DMS 273 (cell line): Measurements from ENCODE around the gene GGA3.
A peak's percentile ranks its signal among the peaks of the same experiment; 100 is the strongest.
"Not testable (repeated sequence)": the region's sequence is repeated elsewhere in the genome, so short reads cannot be mapped to it uniquely, and the experiment has no call there.

Source experiments
- DNase-seq: peaks from one replicate; lab custom pipeline; 2025; ENCODE audit not compliant: unreplicated experiment; lab: John Stamatoyannopoulos, UW

The GGA3 gene

DNA sequence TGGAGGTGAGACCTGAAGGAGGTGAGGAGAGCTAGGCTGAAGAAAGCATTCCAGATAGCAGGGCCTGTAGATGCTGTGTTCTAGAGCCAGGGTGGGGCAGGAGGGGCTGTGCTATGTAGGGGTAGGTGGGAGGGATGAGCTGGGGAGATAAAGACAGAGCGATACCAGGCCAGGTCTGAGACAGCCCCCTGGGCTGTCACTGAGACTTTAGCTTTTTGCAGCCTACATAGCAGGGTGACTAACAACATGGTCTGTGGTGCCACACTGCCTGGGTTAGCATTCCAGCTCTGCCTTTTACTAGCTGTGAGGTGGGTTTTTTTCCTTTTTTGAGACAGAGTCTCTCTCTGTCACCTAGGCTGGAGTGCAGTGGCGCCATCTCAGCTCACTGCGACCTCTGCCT, 41.6 kb downstream of the GGA3 start:
- no peak for DNase-seq

DNA sequence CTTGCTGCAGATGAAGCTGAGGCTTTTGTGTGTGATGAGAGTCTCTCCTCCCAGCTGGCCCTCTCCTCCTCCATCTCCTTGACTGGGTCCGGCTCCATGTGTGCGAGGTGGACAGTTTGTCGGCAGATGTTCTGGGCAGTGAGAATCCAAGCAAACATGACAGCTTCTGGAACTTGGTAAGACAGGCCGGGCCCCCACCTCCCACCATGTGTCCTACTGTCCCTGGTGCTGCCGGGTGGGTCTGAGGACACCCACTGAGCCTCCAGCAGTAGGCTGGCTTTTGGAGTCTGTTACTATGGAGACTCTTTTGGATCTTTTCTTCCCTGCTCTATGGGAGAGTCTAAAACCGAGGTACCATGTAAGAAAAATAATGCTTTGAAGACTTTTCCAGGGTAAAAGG, 43.3 kb downstream of the GGA3 start:
- DNase-seq: no peak

DNA sequence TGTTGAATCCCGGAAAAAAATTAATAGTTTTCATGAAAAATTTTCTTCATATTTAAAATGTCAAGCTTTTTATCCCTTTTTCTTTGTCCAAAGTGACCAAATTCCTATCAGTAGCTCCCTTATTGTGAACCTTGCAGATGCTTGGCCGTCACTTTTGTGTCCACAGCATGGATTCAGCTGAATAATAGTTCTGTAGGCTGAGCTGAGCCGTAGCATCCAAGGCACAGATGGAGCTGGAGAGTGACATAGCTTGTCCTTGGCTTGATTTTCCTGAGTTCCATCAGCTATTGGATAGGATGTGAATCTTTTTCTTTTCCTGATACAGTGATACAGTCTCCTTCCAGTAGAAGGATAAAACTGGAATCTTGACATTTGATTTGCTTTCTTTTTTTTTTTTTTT, 52.3 kb downstream of the GGA3 start:
- DNase-seq: no peak

DNA sequence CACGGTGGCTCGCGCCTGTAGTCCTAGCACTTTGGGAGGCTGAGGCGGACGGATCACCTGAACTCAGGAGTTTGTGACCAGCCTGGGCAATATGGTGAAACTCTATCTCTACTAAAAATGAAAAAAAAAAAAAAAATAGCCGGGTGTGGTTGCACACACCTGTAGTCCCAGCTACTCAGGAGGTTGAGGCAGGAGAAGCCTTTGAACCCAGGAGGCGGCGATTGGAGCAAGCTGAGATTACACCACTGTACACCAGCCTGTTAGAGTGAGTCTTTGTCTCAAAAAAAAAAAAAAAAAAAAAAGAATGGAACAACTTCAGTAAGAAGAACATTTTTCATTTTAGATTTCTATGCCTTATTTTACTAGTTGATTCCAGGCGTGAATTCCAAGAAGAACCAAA, 53.2 kb downstream of the GGA3 start:
- no peak for DNase-seq

DNA sequence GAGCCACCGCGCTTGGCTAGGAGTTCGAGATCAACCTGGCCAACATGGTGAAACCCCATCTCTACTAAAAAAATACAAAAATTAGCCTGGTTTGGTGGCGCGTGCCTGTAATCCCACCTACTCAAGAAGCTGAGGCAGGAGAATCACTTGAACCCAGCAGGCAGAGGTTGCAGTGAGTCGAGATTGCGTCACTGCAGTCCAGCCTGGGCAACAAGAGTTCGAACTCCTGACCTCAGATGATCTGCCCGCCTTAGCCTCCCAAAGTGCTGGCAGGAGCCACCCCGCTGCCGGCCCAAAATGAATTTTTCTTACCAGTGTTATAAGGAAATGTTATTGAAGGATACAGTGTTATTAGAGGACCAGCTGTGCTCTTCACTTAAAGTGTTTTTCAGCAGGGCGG, 53.6 kb downstream of the GGA3 start:
- DNase-seq: no peak

DNA sequence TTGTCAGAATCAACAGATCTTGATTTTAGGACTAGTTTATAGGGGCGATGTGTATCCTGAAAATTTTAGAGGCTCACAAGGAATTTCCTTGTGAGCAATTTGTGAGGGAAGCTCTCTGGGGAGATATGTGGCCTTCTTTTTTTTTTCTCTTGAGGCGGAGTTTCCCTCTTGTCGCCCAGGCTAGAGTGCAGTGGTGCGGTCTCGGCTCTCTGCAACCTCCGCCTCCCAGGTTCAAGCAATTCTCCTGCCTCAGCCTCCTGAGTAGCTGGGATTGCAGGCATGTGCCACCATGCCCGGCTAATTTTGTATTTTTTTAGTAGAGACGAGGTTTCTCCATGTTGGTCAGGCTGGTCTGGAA, 54.4 kb downstream of the GGA3 start:
- not testable (repeated sequence) for DNase-seq

DNA sequence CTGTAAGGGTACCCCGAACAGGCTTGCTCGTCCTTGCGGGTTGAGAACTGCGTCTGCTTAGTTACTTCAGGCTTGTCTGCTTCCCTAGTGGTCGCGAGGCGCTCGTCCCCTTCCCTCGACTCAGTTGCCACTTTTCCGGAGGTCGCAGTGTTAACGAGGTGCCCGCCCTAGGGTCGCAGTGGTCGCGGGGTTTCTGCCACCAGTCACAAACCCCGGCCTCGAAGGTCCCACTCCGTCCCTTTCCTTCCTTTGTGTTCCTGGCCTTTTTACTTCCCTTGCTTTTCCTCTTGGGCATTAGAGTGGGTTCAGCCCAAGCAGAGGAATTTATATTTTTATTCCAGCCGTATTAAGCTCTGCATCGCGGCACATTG, 55.6 kb downstream of the GGA3 start:
- no peak for DNase-seq

DNA sequence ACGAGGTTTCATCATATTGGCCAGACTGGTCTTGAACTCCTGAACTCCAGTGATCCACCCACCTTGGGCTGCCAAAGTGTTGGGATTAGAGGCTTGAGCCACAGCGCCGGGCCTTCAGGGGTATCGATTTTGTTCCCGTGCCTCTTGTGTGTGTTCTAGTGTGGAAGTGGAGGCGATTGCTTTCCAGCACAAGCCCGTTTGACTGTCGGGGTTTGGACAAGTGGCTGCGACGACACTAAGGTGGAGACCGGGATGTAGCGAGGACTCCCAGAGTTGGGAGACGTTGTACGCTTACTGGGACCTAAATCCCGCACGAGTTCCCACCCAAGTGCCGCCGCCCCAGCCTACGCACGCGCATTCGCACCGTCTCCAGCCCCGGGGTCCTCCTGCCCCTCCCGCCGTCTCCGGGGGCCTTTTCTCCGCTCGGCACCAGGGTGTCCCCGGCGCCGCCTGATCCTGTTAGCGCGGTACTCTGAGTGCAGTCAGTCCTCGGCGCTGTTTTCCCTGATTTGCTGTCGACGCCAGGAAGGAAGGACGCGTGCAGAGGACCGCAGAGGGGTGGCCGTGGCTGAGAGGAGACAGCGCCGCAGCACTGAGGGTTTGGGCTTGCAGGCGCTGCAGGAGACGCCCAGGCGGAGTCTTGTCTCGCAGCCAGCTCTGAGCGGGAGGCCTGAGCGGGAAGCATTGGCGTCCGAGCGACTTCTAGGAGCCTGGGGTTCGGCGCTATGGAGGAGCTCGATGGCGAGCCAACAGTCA, 56.2 kb downstream of the GGA3 start, which contains the start of gene NUP85:
TSS of gene NUP85 (plus strand) at position 643 of the 756 bp plus-strand sequence. CDS start at position 726, 83 bp downstream.
- DNase-seq: peak; percentile 98

DNA sequence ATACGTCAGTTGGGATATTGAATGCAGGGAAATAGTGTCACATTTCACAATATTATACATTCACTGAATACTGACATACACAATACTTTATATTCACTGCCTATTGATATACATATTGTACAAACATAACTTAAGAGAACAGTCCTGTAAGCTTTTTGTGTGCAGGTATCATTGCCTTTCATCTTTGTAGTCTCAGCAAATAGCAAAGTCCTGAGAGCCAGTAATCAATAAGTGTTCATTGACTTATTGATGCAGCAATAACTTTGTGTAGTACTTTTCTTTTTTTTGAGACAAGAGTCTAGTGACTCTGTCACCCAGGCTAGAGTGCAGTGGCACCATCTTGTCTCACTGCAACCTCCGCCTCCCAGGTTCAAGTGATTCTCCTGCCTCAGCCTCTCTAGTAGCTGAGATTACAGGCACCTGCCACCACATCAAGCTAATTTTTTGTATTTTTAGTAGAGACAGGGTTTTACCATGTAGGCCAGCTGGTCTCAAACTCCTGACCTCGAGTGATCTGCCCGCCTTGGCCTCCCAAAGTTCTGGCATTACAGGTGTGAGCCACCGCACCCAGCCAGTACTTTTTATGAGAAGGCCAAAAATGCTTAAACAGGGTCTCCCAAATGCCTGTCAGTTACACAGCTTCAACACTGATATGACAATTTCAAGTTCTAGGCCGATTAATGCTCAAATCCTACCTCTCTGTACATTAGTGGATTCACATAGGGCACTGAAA, 61.4 kb downstream of the GGA3 start:
- no peak for DNase-seq

DNA sequence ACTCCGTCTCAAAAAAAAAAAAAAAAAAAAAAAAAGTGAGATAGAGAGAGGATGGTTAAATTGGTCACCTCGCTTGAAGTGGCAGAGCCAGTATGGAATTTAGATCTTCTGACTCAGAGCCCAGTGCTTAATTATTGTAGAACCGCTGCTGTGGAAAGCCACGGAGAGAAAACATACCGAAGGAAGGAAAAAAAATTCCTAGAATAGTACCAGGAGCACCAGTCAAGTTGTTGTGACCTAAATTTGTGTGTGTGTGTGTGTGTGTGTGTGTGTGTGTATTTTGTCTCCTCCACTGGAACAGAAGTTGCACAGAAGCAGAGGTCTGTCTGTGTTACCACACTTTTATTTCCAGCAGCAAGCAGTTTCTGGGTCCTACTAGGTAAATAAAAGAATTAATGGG, 66.5 kb downstream of the GGA3 start:
- DNase-seq: no peak

DNA sequence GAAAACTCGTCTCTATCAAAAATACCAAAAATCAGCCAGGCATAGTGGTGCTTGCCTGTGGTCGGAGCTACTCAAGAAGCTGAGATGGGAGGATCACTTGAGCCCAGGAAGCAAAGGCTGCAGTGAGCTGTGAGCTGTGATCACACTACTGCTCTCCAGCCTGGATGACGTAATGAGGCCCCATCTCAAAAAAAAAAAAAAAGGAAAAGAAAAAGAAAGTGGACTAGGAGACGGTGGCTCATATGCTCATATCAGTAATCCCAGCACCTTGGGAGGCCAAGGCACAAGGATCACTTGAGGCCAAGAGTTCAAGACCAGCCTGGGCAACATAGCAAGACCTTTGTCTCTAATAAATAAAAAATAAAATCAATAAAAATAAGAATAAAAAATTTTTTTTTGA, 69.8 kb downstream of the GGA3 start:
- no peak for DNase-seq

DNA sequence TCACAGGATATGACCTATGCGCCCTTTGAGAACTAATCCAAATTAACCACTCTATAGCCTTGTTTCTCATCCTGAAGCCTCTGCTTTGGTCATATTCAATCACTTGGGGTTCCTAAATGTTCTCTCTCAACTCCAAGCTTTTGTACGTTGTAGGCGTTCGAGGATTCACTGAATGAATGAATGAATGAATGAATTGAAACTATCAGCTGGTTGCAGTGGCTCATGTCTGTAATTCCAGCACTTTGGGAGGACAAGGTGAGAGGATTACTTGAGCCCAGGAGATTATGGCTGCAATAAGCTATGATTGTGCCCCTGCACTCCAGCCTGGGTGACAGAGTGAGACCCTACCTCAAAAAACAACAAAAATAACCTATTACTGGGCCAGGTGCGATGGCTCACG, 72.8 kb downstream of the GGA3 start:
- no peak for DNase-seq
